Hematopoietic multipotent progenitor cell treated with erythropoietin and hydrocortisone succinate and interleukin-3 and kit ligand, for 8 days (in vitro differentiated cells): Measurements from ENCODE around the gene ZNF443.
A peak's percentile ranks its signal among the peaks of the same experiment; 100 is the strongest.
"Not testable (repeated sequence)": the region's sequence is repeated elsewhere in the genome, so short reads cannot be mapped to it uniquely, and the experiment has no call there.

Experiments used
- DNase-seq: peaks from one replicate; pipeline ENCODE4 v3.0.0-alpha.2; 2015

Gene ZNF443

DNA sequence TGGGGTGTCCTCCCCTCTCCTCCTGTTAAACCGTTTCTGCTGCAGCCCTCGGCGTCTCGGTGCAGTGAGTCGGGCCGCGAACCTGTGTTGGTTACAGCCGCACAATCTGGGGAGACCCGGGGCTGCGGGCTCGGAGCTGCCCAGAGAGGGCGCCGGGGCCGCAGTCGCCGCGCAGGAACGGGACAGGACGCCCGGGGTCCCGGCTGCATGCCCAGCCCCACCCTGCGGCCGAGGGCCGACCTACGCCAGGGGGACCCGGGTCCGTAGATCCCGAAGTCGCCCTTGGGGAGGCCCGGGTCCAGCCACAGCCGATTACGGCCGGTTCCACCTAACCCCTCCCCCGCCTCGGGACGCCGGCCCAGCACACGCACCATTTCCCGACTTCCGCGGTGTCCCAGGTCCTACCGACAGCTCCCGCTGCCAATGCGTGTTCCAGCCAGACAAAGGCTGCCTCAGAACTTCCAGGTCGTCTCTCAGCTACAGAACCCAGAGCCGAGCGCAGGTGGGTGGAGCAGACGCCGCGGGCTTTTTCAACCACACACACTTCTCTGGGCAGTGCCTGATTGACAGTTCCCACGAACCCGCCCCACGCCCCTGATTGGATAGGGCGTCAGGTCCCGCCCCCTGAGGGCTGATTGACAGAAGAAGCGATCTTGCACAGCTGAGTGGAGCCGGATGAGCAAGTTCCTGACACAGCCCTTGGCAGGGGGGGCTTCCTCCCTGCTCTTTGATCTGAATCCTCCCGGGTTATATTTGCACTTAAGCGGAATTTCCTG is at the start of gene ZNF443:
TSS of gene ZNF443 (minus strand) at position 481 of the 776 bp plus-strand sequence. CDS start at position 374, 107 bp downstream.
- DNase-seq, result peak; percentile 99

DNA sequence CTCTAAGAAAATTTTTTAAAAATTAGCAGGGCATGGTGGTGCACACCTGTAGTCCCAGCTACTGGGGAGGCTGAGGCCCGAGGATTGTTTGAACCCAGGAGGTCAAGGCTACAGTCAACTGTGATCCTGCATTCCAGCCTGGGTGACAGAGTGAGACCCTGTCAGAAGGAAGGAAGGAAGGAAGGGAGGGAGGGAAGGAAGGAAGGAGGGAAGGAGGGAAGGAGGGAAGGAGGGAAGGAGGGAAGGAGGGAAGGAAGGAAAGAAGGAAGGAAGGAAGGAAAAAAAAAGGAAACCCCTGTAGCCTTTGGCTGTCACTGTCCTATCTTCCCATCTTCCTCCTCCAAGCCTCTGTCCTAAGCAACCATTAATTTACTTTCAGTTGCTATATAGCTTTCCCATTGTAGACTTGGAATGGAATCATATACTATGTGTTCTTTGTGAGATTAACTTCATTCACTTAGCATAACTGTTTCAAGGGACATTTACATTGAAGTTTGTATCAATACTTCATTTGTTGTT is 45.5 kb upstream of the ZNF443 start:
- DNase-seq, result not testable (repeated sequence)

DNA sequence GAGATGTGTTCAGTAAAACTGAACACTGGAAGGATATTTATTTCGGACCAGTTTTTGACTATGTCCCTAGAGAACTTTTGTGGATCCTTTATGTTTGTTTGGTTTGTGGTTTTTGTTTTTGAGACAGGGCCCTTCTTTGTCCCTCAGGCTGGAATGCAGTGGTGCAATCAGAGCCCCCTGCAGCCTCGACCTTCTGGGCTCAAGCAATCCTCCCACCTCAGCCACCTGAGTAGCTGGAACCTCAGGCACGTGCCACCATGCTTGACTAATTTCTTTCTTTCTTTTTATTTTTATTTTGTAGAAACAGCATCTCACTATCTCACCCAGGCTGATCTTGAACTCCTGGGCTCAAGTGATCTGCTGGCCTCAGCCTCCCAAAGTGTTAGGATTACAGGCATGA is 44.8 kb upstream of the ZNF443 start:
- DNase-seq, result no peak

GRCh38 chr19:12485052-12485416 is 44.2 kb upstream of the ZNF443 start:
- DNase-seq, result no peak

DNA sequence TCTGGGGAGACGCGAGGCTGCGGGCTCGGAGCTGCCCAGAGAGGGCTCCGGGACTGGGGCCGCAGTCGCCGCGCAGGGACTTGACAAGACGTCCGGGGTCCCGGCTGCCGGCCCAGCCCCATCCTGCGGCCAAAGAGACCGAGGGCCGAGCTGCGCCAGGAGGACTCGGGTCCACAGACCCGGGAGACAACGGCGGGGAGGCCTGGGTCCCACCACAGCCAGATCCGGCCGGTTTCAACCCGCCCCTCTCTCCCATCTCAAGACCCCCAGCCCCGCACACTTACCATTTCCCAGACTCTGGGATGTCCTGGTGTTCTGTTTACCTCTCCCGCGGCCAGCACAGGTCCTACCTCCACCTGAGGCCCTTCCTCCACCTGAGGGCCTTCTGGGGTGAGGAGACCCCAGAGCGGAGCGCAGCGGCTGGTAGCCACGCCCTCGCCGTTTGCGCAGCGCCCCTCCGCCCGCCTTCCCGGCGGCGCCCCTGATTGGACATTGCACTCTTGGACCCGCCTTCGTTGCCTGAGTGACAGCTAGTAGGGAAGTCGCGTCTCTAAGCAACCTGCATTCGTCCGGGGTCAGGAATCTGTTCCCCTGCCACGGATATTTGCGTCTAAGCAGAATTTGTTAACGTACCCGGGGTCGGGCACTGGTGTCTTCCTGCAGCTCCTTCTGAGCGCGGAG is 43.7 kb upstream of the ZNF443 start, which contains the start of gene ZNF709:
TSS of gene ZNF709 (minus strand) at position 446 of the 681 bp plus-strand sequence. CDS start at position 287, 159 bp downstream.
- DNase-seq, result peak; percentile 86

- no peak for DNase-seq
Measured at GRCh38 chr19:12484011-12484370, 43.2 kb upstream of the ZNF443 start.

GRCh38 chr19:12482509-12482886 is 41.7 kb upstream of the ZNF443 start:
- DNase-seq, result no peak

DNA sequence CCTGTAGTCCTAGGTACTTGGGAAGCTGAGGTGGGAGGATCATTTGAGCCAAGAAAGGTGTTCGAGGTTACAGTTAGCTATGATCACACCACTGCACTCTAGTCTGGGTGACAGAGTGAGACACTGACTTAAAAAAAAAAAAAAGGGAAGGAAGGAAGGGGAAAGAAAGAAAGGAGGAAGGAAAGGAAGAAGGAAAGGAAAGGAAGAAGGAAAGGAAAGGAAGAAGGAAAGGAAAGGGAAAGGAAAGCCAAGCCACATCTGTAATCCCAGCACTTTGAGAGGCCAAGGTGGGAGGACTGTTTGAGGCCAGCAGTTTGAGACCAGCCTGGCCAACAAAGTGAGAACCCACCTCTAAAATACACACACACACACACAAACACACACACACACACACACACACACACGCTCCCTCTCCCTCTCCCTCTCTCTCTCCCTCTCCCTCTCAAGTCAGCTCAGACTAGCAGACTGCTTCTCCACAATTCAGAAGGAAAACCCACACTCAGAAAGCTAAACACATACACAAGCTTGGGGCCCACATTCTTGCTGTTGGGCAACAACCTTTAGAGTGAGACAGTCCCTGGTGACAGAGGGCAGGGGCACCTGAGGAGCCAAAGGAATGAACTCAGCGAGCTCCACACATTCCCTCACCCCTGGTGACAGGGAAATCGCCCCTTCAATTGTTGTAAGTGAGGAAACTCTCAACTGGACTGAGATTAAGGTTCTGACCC is 41.1 kb upstream of the ZNF443 start:
- no peak for DNase-seq

DNA sequence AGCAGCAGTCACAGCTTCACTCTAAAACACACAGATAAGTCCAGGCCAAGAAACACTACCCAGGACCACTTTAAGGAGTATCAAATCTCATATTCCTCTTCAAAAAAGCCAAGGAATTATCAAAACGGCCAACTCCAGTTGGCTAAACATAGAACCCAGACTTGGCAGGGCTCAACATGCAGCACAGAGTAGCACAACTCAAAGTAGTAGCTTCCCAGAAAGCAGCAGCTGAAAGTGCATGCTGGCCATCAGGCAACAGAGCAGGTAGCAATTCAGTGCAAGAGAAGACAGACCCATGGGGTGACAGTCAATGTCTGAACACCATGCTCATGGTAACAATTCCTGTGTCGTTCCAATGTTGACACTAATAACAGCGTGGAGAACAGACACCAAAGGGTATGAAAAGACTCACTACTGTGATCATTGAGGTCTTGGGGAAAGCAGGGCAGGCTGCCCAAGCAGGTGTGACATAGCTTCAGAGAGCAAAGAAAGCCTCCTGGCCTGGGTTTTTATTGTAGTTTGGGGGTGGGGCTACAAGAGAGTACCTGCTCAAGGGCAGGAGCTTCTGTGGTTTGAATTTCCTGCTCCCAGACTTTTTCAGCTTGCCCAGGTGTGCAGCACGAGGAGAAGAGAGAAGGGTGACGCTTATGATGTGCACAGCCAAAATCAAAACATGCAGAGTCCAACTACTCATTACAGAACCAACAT is 37.6 kb upstream of the ZNF443 start:
- DNase-seq, result no peak

DNA sequence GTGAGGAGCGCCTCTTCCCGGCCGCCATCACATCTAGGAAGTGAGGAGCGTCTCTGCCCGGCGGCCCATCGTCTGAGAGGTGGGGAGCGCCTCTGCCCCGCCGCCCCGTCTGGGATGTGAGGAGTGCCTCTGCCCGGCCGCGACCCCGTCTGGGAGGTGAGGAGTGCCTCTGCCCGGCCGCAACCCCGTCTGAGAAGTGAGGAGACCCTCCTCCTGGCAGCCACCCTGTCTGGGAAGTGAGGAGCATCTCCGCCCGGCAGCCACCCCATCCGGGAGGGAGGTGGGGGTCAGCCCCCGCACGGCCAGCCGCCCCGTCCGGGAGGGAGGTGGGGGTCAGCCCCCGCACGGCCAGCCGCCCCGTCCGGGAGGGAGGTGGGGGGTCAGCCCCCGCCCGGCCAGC is 26.8 kb upstream of the ZNF443 start:
- DNase-seq, result not testable (repeated sequence)

- DNase-seq, result no peak
Measured at GRCh38 chr19:12465211-12465610, 24.4 kb upstream of the ZNF443 start.

DNA sequence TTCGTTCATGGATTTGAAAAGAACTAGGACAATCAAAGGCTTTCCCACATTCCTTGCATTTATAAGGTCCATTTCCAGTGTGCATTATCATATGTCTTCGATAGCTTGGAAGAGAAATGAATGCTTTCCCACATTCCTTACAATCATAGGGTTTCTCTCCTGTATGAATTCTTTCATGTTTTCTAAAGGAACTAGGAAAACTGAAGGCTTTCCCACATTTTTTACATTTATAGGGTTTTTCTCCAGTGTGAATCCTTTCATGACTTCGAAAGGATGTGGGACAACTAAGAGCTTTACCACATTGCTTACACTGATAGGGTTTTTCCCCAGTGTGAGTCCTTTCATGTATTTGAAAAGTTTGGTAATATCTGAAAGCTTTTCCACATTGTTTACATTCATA is 23.9 kb upstream of the ZNF443 start:
- no peak for DNase-seq

- DNase-seq, result not testable (repeated sequence)
Measured at GRCh38 chr19:12464139-12464538, 23.3 kb upstream of the ZNF443 start.

GRCh38 chr19:12453495-12453894 is 12.7 kb upstream of the ZNF443 start:
- no peak for DNase-seq

GRCh38 chr19:12450844-12451243 is 10.0 kb upstream of the ZNF443 start:
- no peak for DNase-seq

- no peak for DNase-seq
Measured at GRCh38 chr19:12448808-12449207, 8.0 kb upstream of the ZNF443 start.

DNA sequence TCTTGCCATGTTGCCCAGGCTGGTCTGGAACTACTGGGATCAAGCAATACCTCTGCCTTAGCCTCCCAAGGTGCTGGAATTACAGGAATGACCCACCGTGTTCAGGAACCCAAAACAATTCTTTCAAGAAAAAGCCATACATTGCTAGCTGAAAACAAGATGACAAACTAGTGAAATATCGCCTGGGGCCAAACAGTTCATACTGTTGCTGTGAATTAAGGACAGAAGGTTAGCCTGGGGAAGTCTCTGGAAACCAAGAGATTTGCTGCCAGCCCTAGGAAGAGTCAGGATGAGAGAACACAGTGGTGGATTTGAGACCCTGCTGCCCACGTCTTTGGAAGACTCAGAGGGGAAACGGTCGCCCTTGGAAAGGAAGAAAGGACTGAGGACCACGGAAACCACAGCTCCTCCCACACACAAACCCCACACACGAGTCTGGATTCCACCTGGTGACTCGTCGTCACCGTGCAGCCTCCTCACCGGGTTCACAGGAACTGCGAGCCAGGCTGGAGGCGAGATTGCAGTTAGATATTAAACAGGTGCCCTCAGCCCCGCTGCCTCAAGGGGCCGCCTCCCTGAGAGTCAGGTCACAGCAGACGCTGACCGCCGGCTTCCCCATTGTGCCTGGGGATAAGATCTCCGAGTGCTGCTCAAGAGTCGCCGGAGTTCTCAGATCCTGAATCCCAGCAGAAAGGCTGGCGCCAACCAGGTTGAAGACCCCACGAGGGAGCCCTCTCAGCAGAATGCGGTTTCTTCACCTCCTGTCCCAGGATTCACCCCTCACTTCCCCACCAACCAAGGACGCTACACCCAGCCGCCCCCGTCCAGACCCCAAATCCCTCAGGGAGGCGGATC is 908 bp downstream of the ZNF443 start:
- DNase-seq, result peak; percentile 14

- DNase-seq, result not testable (repeated sequence)
Measured at GRCh38 chr19:12430726-12431299, 10.0 kb downstream of the ZNF443 start.

DNA sequence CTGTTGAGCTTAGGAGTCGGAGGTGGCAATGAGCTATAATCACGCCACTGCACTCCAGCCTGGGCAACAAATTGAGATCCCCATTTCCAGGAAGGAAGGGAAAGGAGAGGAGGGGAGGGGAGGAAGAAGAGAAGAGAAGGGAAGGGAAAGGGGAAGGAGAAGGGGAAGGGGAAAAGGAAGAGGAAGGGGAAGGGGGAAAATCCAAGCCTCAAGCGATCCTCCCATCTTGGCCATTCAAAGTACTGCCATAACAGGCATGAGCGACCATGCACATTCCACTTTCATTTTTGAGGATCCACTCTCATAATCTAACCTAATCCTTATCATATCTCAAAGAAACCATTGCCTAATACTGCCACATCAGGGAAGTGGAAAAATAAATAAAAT is 14.9 kb downstream of the ZNF443 start:
- no peak for DNase-seq

- no peak for DNase-seq
Measured at GRCh38 chr19:12425236-12425887, 15.5 kb downstream of the ZNF443 start.

DNA sequence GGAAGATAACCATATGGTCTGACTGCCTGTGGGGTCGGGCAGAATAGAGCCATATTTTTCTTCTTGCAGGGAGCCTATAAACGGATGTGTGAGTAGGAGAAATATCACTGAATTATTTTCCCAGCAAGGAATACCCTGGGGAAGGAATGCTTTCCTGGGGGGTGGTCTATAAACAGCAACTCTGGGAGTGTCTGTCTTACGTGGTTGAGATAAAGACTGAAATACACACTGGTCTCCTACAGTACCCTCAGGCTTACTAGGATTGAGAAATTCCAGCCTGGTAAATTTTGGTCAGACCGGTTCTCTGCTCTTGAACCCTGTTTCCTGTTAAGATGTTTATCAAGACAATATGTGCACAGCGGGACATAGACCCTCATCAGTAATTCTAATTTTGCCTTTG is 23.5 kb downstream of the ZNF443 start:
- DNase-seq, result not testable (repeated sequence)
